ENCODE data around the gene HDHD3.
"Not testable (repeated sequence)": the region's sequence is repeated elsewhere in the genome, so short reads cannot be mapped to it uniquely, and the experiment has no call there.

HDHD3 gene

GRCh38 chr9:113376634-113377567 lies at the start of gene HDHD3:
Gene HDHD3, minus strand, starts transcription at chr9:113376986. Its CDS starts 2,632 bp downstream, at chr9:113374354.
- DNase-seq: peak; percentile 75 to 78
- no peak for TF ChIP-seq GATA1 (IDR thresholded peaks at IDR 0.05; ENCODE audit: low read depth, low read length)
- peak; percentile 64 for TF ChIP-seq POLR2A (IDR thresholded peaks at IDR 0.05; ENCODE audit: low read length)

GRCh38 chr9:113425072-113425471 lies 48.3 kb upstream of the HDHD3 start:
- DNase-seq: no peak
- TF ChIP-seq GATA1 (IDR thresholded peaks at IDR 0.05; ENCODE audit: low read depth, low read length): no peak
- TF ChIP-seq POLR2A (IDR thresholded peaks at IDR 0.05; ENCODE audit: low read length): no peak

DNA sequence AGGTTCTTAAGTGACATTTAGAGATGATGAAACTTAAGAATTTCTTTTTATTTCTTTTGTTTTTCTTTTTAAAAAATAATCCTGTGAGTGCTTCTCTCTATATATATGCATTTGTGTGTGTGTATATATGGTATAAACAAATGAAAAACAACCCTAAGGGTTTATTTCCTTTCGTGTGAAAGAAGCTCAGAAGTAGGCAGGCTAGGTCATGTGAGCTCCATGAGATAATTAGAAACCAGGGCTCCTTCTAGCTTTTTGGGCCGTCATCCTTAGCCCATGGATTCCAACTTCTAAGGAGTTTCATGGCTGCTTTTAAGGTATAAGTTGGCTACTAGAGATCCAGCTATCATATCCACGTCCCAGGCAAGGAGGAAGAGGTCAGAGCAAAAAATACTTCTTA lies 44.9 kb upstream of the HDHD3 start:
- TF ChIP-seq POLR2A (IDR thresholded peaks at IDR 0.05; ENCODE audit: low read length) (no peak), GATA1 (IDR thresholded peaks at IDR 0.05; ENCODE audit: low read depth, low read length) (no peak)

DNA sequence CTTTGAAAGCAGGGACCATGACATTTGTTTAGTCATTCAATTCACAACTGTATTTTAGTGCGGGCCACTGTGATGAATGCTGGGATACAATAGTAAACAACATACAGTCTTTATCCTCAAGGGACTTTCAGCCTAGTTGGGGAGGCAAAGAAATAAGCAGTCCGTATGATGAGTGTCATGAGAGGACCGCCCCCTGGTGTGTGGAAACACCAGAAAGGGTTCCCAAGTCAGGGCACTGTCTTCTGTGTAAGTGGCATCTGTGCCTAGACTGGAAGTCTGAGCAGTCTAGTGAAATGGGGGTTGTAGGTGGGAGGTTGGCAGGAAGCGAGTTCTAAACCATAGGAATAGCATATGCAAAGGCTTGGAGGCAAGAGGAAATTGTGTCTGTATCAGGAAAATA lies 40.6 kb upstream of the HDHD3 start:
- DNase-seq: peak; percentile 36 to 48
- TF ChIP-seq GATA1 (IDR thresholded peaks at IDR 0.05; ENCODE audit: low read depth, low read length) (no peak), POLR2A (IDR thresholded peaks at IDR 0.05; ENCODE audit: low read length) (no peak)

More for the DNA sequence above, 44.9 kb upstream of the HDHD3 start:
- no peak for DNase-seq

GRCh38 chr9:113416149-113416721 lies 39.4 kb upstream of the HDHD3 start:
- no peak for DNase-seq
- TF ChIP-seq POLR2A (IDR thresholded peaks at IDR 0.05; ENCODE audit: low read length): no peak
- no peak for TF ChIP-seq GATA1 (IDR thresholded peaks at IDR 0.05; ENCODE audit: low read depth, low read length)

- DNase-seq: peak; percentile 97 to 98
- no peak for TF ChIP-seq GATA1 (IDR thresholded peaks at IDR 0.05; ENCODE audit: low read depth, low read length)
- TF ChIP-seq POLR2A (IDR thresholded peaks at IDR 0.05; ENCODE audit: low read length): peak; percentile 88
Measured at GRCh38 chr9:113410207-113410864, 33.5 kb upstream of the HDHD3 start, which contains the start of the genes C9orf43 and POLE3. Gene C9orf43, plus strand, starts transcription at chr9:113410747. Its CDS starts 2,747 bp downstream, at chr9:113413494. Gene POLE3, minus strand, starts transcription at chr9:113410675. Its CDS starts 382 bp downstream, at chr9:113410293.

GRCh38 chr9:113409883-113410206 lies 33.1 kb upstream of the HDHD3 start:
- no peak for TF ChIP-seq GATA1 (IDR thresholded peaks at IDR 0.05; ENCODE audit: low read depth, low read length)
- TF ChIP-seq POLR2A (IDR thresholded peaks at IDR 0.05; ENCODE audit: low read length): no peak

DNA sequence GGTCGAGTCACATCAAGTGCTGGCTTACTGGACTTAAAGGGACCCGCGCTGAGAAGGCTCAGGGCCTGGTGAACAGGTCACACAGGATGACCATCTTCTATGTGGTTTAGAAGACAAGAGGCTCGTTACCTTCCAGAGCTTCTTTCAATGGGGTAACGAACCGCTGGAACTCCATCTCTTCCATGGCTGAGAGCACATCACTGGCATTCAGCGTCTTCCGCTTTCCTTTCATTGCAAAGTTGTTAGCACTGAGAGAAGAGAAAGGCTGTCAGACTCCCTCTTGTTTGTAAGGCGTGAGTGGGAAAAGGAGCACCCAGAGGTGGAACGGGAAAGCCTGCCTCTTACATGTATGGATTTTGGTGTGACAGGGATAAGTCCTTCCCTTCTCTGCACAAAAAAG lies 32.7 kb upstream of the HDHD3 start:
- no peak for TF ChIP-seq GATA1 (IDR thresholded peaks at IDR 0.05; ENCODE audit: low read depth, low read length)
- no peak for TF ChIP-seq POLR2A (IDR thresholded peaks at IDR 0.05; ENCODE audit: low read length)
- peak in 1 of 2 experiments; percentile 53 for DNase-seq

More at GRCh38 chr9:113409883-113410206, 33.1 kb upstream of the HDHD3 start:
- no peak for DNase-seq

DNA sequence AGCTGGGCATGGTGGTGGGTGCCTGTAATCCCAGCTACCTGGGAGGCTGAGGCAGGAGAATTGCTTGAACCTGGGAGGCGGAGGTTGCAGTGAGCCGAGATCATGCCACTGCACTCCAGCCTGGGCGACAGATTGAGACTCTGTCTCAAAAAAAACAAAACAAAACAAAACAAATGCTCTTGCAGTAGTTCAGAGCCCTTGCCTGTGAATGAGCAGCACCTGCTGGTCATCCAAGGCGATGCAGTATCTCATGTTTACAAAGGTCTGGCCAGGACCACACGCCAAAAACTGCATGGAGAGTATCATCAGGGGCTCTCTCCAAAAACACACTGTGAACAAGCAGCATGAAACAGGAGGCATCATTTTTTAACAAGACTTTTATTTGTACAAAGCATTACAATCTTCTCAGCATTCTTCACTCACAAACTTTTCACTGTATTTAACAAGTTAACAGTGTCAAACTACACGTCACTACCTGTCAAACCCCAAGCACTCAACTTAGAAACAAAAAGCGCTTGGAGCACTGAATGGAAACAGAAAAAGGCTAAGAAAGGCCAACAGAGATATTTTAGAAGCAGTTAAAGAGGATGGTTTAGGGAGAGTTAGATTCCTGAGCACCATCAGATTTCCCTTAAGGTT lies 30.2 kb upstream of the HDHD3 start:
- peak; percentile 84 to 85 for DNase-seq

- not testable (repeated sequence) for DNase-seq
Measured at GRCh38 chr9:113406353-113406752, 29.6 kb upstream of the HDHD3 start.

DNA sequence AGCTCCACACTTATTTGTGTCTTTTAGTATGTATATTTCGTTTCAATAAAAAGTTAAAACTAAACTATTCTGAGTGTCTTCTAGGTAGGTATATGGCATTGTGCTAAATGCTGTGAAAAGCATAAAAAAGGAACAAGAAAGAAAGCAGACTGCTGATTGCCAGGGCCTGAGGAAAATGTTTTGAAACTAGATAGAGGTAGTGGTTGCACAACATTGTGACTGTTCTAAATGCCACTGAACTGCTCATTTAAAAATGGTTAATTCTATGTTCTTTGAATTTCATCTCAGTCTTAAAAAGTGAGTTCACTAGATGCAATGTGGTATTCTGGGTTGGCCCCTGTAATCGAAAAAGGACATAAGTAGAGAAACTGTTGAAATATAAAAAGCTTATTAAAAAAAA lies 26.9 kb upstream of the HDHD3 start:
- peak in 1 of 2 experiments; percentile 35 for DNase-seq

GRCh38 chr9:113401027-113401792 lies 24.4 kb upstream of the HDHD3 start, which contains the start of gene ALAD:
Gene ALAD, minus strand, starts transcription at chr9:113401284. Its CDS starts 7,725 bp downstream, at chr9:113393559.
- TF ChIP-seq POLR2A (IDR thresholded peaks at IDR 0.05; ENCODE audit: low read length) (peak; percentile 87), GATA1 (IDR thresholded peaks at IDR 0.05; ENCODE audit: low read depth, low read length) (no peak)

More for the DNA sequence above, 26.9 kb upstream of the HDHD3 start:
- no peak for TF ChIP-seq GATA1 (IDR thresholded peaks at IDR 0.05; ENCODE audit: low read depth, low read length)
- TF ChIP-seq POLR2A (IDR thresholded peaks at IDR 0.05; ENCODE audit: low read length): no peak

GRCh38 chr9:113399646-113400200 lies 22.9 kb upstream of the HDHD3 start:
- DNase-seq: no peak
- TF ChIP-seq POLR2A (IDR thresholded peaks at IDR 0.05; ENCODE audit: low read length) (no peak), GATA1 (IDR thresholded peaks at IDR 0.05; ENCODE audit: low read depth, low read length) (no peak)

More at GRCh38 chr9:113401027-113401792, 24.4 kb upstream of the HDHD3 start, which contains the start of gene ALAD:
- peak; percentile 100 for DNase-seq
